Heart left ventricle (tissue), 16 donors: ENCODE results near the gene CLDND1. TPM values are rescaled to one million over a fixed set of nuclear protein-coding genes. Genes with fewer than 3 reads are reported as not detected.

Source experiments
- ATAC-seq, 4 donors: fragments of 200-7000 bp; cut with Tn5 transposase; one replicate each; pipeline ENCODE4 v1.9.1; 2020 to 2022; ENCODE audit warnings: moderate library complexity in 4 of 4, mild to moderate bottlenecking in 3 of 4, moderate number of reproducible peaks in 1 of 4
- DNase-seq, 5 donors: peaks; one replicate each; pipeline ENCODE4 v3.0.0-alpha.2; 2020
- H3K27ac ChIP-seq, 12 donors: fragments of 200-600 bp; sonication (generic) in 4 of 12; one replicate each; pipeline versions ENCODE4 v1.5.0 to v1.8.0; 2016 to 2022; ENCODE audit warnings: mild to moderate bottlenecking in 2 of 12
- H3K27me3 ChIP-seq, 9 donors: fragments of 200-600 bp; sonication (generic) in 2 of 9; one replicate each; pipeline versions ENCODE4 v1.5.1 to v1.8.0; 2016 to 2022; ENCODE audit warnings: mild to moderate bottlenecking in 3 of 9
- H3K36me3 ChIP-seq, 9 donors: fragments of 200-600 bp; sonication (generic) in 2 of 9; one replicate each; pipeline versions ENCODE4 v1.5.0 to v1.8.0; 2018 to 2022; ENCODE audit warnings: mild to moderate bottlenecking in 2 of 9
- H3K4me1 ChIP-seq, 12 donors: fragments of 200-600 bp; sonication (generic) in 4 of 12; one replicate each; pipeline versions ENCODE4 v1.5.0 to v1.8.0; 2016 to 2022; ENCODE audit warnings: mild to moderate bottlenecking in 3 of 12
- H3K4me3 ChIP-seq, 12 donors: fragments of 200-600 bp; sonication (generic) in 4 of 12; one replicate each; pipeline versions ENCODE4 v1.5.0 to v1.8.0; 2017 to 2022; ENCODE audit warnings: mild to moderate bottlenecking in 9 of 12, moderate library complexity in 4 of 12
- H3K9me3 ChIP-seq, 12 donors: fragments of 200-600 bp; sonication (generic) in 4 of 12; one replicate each; pipeline versions ENCODE4 v1.5.0 to v1.8.0; 2016 to 2022; ENCODE audit warnings: mild to moderate bottlenecking in 1 of 12
- CTCF ChIP-seq, 12 donors: fragments of 200-600 bp; sonication (generic) in 4 of 12; IDR thresholded peaks; one replicate each; pipeline versions ENCODE4 v1.5.0 to v1.8.0; 2018 to 2022; ENCODE audit warnings: antibody characterized with exemption in 12 of 12, mild to moderate bottlenecking in 5 of 12
- POLR2A ChIP-seq, 2 donors: fragments of 450-650 bp; IDR thresholded peaks; one replicate each; pipeline ENCODE4 v1.6.1; 2017; ENCODE audit warnings: antibody characterized with exemption in 2 of 2, mild to moderate bottlenecking in 2 of 2, moderate library complexity in 2 of 2
- WGBS, 4 donors: extraction: QIAGEN DNeasy Blood & Tissue Kit in 2 of 4; methylation state at CpG; one replicate each; pipeline versions ENCODE4 v1.1.5 to v1.1.7; 2013 to 2018; 5-methylcytosine and 5-hydroxymethylcytosine counted together
- intact Hi-C, 10 donors: fragments of 100-400 bp; cut with DNase I; formaldehyde crosslinking; loops; one replicate each; pipeline versions ENCODE4 v1.11.1 to v1.14.2; 2022
- polyA plus RNA-seq, 2 donors: library from polyadenylated mRNA; stranded (reverse); fragments of 200-250 nt; gene quantifications; one replicate each; pipeline ENCODE4 v1.2.3, GENCODE V29; 2013
- total RNA-seq, 9 donors: library from RNA; depleted of rRNA in 2 of 9; stranded (reverse); fragments of >200 nt in 2 of 9; fragmentation: NEBNext Ultra II Directional in 3 of 9; extraction: Animal tissue kit (Norgen Biotek cat#: 25700) in 3 of 9; gene quantifications; one replicate each; pipeline versions ENCODE4 v1.1.0 to v1.2.4, GENCODE V29; 2016 to 2023
- donor health status: ischemic (EF 13 %, LVEDD 7.1; RV severe dilation, severe dysfunction).
- donor health status: healthy with polysubstance abuse.
- donor health status: DM: no; HTN: yes; CAD: no.
- donor health status: DM: no; HTN: no; CAD: no.
- donor health status: ischemic (EF 25% LVEDD 6.9; RV normal size, moderate dysfunction).
- donor health status: ischemic (EF 25% LVEDD 5.7; RV mildly dilated, moderate dysfunction).
- donor health status: healthy.
- donor health status: DM: yes; HTN: yes; CAD: no.
- donor health status: ischemic (EF 35%, LVEDD 5.7; RV mildly dilated, moderate dysfunction).
- donor health status: nonischemic (EF 11% LVEDD 7.7; RV severe dilation, severe dysfunction).
- donor health status: DM: yes; HTN: yes; CAD: no.
- donor health status: PGD.
- donor health status: ischemic (EF 29% LVEDD 5.4; RV normal size, mild dysfunction).
- donor health status: nonischemic (EF 23%, LVEDD 6.1; RV moderate dilation, normal function).

CLDND1 gene
- total and polyA plus RNA-seq, 11 donors = 55.0 to 155 (median 77.0) TPM

GRCh38 chr3:98551236-98551635 lies 28.5 kb upstream of the CLDND1 start:
- no peak overlapping the region for H3K4me3 ChIP-seq
- H3K4me1 ChIP-seq = peaks cover 0 to 25% (median 0%) of the 10 kb centered on the region in 12 donors
- H3K27me3 ChIP-seq = peaks cover 0 to 9% (median 0%) of the 10 kb centered on the region in 9 donors
- 81 to 100% (median 87%) methylated on average over 2 of the region's 2 CpGs for WGBS, 4 donors
- H3K36me3 ChIP-seq = no peaks in the 10 kb centered on the region
- intact Hi-C loops = no loop called here
- no peaks in the 10 kb centered on the region for H3K9me3 ChIP-seq
- ATAC-seq = no peak
- TF ChIP-seq CTCF (IDR thresholded peaks at IDR 0.05) = no peak
- no peak for TF ChIP-seq POLR2A (IDR thresholded peaks at IDR 0.05)
- no peak for DNase-seq
- no peak overlapping the region for H3K27ac ChIP-seq

GRCh38 chr3:98550833-98551232 lies 28.1 kb upstream of the CLDND1 start:
- DNase-seq (no peak), ATAC-seq (no peak)
- Histone ChIP-seq H3K9me3 (no peaks in the 10 kb centered on the region), H3K36me3 (no peaks in the 10 kb centered on the region), H3K27me3 (peaks cover 0 to 9% (median 0%) of the 10 kb centered on the region in 9 donors), H3K27ac (no peak overlapping the region), H3K4me1 (peaks cover 0 to 25% (median 0%) of the 10 kb centered on the region in 12 donors), H3K4me3 (no peak overlapping the region)
- intact Hi-C loops = no loop called here
- TF ChIP-seq POLR2A (IDR thresholded peaks at IDR 0.05) (no peak), CTCF (IDR thresholded peaks at IDR 0.05) (no peak)
- WGBS, 4 donors = 92 to 94% (median 93%) methylated on average over 3 of the region's 3 CpGs

GRCh38 chr3:98548544-98548943 lies 25.8 kb upstream of the CLDND1 start:
- DNase-seq = no peak
- 71 to 92% (median 78%) methylated on average over 5 of the region's 5 CpGs for WGBS, 4 donors
- no peak overlapping the region for H3K4me3 ChIP-seq
- H3K36me3 ChIP-seq = no peaks in the 10 kb centered on the region
- no peaks in the 10 kb centered on the region for H3K9me3 ChIP-seq
- H3K4me1 ChIP-seq = peaks cover 0 to 12% (median 0%) of the 10 kb centered on the region in 12 donors
- TF ChIP-seq CTCF (IDR thresholded peaks at IDR 0.05) = no peak
- no peak for TF ChIP-seq POLR2A (IDR thresholded peaks at IDR 0.05)
- peaks cover 0 to 9% (median 0%) of the 10 kb centered on the region in 9 donors for H3K27me3 ChIP-seq
- H3K27ac ChIP-seq = no peak overlapping the region
- no peak for ATAC-seq
- intact Hi-C loops = no loop called here

- DNase-seq = no peak
- H3K36me3 ChIP-seq = no peaks in the 10 kb centered on the region
- TF ChIP-seq CTCF (IDR thresholded peaks at IDR 0.05) (no peak), POLR2A (IDR thresholded peaks at IDR 0.05) (no peak)
- H3K9me3 ChIP-seq = peaks cover 0 to 2% (median 0%) of the 10 kb centered on the region in 12 donors
- no peak overlapping the region for H3K4me3 ChIP-seq
- H3K4me1 ChIP-seq = no peaks in the 10 kb centered on the region
- peaks cover 0 to 9% (median 0%) of the 10 kb centered on the region in 9 donors for H3K27me3 ChIP-seq
- no peak for ATAC-seq
- intact Hi-C loops = no loop called here
- no peak overlapping the region for H3K27ac ChIP-seq
- WGBS, 4 donors = 79 to 87% (median 83%) methylated on average over 5 of the region's 5 CpGs
Measured at GRCh38 chr3:98545940-98546339, 23.2 kb upstream of the CLDND1 start.
